GM19324 (cell line): ENCODE data around the gene BAZ1B.

Source experiments
- ATAC-seq: cut with Tn5 transposase; IDR thresholded peaks from one replicate; pipeline ENCODE4 v1.9.1; 2021; ENCODE audit warnings: mild to moderate bottlenecking, moderate library complexity; ENCODE audit not compliant: unreplicated experiment, low FRiP score

BAZ1B gene

GRCh38 chr7:73395538-73396503 lies 126.3 kb downstream of the BAZ1B start:
- ATAC-seq: no peak

GRCh38 chr7:73394422-73394821 lies 127.7 kb downstream of the BAZ1B start:
- no peak for ATAC-seq

GRCh38 chr7:73391396-73391795 lies 130.7 kb downstream of the BAZ1B start:
- ATAC-seq: no peak
